Measurements from ENCODE around the gene PANX3.

The PANX3 gene

DNA sequence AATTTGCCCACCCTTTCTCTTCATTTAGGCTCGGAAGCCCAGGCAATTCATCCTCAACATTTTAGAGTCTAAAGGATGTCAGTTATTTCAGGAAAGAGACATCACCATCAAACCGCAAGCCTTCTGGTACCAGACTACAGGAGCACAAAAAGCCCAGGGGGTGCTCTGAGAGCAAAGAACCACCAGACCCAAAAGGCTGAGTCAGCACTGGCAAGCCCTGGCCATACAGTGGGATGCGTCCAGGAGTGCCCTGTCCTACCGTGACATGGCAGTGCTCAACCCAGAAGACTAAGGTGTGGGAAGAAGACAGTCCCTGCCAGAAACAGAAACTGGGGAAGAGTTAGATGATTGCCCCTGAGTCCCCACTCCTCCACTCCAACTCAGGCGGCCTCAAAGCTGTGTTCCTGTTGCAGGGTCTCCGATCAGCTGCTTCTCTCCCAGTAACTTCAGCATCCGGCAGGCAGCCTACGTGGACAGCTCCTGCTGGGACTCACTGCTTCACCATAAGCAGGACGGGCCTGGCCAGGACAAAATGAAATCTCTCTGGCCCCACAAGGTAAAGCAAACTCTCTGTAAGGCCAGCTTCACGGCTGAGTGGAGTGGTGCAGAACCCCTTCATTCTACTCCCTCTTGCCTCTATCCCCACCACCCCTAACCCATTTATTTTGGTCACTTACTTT lies 1.5 kb downstream of the PANX3 start:
- no peak for DNase-seq (ENCODE audit: low read depth)

DNA sequence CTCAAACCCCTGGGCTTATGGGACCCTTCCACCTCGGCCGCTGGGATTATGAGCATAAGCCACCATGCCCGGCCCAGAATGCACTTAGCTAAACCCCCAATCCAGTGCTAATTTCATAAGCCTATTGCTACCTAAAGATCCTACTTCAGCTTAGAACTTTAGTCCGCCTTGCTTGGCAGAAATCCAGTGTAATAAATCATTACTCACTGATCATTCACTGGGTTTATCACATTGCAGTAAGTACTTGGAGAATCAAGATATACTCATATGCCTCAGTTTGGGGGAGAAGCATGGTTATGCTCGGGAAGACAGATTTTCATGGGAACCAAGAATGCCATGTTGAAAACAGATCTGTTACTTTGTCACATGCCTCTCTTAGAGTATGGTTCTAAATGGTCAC lies 7.6 kb downstream of the PANX3 start:
- no peak for DNase-seq (ENCODE audit: low read depth)

DNA sequence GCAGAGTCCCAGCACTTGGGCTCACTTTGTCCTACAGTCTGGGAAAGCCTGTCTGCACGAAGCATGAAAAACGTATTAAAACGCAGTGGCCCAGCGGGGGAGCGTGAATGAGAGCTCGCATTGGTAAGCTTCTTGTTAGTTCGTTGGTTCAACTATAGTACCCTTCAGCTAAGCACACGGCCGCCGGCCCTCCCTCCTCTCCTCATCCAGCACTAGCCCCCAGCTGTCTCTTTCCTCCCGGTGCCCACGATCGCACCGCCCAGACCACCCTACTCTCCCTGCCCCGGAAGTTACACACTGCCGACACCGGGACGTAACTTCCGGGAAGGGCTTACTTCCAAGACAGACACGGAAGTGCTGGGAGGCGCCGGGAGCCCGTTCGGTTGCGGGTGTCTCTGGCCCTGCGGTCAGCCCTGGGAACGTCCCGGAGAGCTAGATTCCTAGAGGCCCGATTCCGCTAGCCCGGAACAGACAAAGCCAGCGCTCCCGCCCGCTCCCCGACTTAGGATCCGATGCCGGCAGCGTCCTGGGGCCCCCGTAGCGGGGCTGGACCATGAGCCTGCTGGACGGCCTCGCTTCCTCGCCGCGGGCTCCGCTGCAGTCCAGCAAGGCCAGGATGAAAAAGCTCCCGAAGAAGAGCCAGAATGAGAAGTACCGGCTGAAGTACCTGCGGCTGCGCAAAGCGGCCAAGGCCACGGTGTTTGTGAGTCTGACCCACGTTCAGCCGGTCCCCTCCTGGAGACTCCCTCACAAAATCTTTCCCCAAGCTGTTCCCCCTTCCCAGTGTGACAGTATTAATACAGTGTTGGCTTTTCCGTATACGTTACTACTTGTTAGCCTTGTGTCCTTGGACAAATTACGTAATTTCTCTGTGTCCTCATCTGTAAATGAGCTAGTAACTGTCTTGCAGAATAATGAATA lies 11.6 kb downstream of the PANX3 start, which contains the start of gene TBRG1:
Gene TBRG1, plus strand, starts transcription at position 334 of the 921 bp plus-strand sequence. Its CDS starts 220 bp downstream, at position 554.
- DNase-seq (ENCODE audit: low read depth): peak; percentile 57

DNA sequence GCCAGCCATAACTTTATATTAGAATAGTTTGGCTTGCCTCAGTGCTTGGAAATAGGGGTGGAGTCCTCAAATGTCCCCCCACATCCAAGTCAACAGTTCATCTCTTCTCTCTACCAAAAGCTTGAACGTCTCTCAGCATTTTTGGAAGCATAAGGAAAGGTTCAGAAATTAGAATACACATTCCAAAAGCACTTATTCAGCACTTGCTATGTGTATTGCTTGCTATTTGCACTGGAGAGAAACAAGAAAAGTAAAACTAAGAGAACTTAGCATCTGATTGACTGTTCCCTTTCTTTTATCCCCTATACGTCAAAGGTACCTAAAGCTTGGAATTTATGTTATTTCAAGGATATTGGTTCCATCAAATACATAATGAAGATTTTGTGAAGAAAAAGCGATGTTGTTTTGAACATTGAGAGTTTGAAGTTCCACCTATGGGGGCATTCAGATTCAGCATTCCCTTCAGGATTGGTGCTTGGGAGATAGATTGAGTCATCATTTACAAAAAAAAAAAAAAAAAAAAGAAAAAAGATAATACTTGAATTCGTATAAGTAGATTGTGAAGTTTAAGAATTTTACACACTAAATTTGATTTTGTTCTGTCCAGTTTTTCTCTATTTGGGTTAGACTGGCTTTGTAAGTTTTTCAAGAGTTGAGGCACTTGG lies 12.8 kb downstream of the PANX3 start:
- DNase-seq (ENCODE audit: low read depth): no peak

DNA sequence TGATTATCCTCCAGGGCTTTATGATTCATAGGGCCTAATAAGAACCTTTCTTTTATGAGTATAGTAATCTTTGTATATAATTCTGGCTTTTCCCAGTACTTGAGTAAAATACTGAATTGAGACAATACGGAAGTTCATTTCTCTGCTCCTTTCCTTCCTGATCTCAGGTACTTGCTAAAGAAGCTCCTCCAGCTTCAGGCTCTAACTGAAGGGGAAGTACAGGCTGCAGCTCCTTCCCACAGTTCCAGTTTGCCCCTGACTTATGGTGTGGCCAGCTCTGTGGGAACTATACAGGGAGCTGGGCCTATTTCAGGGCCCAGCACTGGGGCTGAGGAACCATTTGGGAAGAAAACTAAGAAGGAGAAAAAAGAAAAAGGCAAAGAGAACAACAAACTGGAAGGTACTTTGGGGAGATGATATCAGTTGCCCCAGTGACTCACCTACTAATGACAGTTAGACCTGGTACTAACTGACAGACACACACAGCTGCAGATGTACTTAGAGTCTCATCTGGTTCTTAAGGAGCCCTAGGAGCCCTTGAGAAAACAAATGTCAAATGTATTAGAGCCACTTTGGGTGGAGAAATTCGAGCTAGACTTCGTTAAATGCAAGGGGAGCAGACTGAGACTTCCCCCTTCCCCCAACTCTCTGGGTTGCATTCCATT lies 14.4 kb downstream of the PANX3 start:
- no peak for DNase-seq (ENCODE audit: low read depth)

DNA sequence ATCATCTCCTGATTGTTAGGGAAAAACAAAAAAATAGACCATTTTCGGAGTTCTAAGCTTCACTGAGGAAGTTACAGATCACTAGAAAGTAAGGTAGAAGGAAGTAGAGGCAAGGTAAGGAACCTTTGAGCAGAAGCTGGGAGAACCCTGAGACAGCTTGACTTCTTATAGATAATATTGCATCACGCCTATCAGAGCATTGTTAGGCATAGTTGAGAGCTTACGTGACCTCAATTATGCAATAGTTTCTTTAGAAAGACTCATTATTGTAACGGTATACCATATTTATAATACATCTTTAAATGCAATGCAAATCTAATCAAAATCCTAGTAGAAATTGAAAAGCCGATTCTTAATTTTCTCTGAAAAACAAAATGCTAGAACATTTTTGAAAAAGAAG lies 16.3 kb downstream of the PANX3 start:
- no peak for DNase-seq (ENCODE audit: low read depth)

DNA sequence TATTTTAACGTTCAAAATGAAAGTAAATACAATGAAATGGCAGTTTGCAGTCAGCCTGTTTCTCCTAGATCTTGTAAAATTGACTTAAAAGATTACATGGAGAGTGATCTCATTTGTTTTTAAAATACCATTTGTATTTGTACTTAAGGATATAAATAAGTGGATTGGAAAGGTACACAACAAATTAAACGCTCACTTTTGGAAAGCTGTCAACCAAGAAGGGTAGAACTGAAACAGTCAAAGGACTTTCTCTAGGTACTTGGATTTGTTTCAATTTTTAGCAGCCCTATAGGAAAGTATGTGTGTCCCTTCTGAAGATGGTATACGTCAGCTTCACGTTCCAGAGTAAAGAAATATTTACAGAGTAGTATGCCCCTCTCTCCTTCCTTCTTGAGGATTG lies 18.7 kb downstream of the PANX3 start:
- no peak for DNase-seq (ENCODE audit: low read depth)

DNA sequence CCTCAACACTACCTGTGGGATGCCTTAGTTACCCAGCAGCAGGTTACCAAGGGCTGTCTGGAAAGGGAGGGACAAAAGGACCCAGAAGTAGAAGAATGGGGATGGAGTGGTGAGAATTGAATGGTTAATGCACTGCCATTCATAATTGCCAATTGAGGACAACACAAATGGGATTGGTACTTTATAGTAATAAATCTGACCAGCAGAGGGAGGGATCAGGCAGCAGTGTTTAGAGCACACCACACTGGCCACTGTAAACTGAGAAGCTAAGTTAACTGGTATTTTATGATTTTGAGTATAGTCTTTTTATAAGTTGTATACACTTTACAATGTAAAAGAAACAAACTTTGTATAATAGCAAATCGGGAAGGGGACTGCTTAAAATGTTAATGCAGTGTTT lies 22.1 kb downstream of the PANX3 start:
- no peak for DNase-seq (ENCODE audit: low read depth)

DNA sequence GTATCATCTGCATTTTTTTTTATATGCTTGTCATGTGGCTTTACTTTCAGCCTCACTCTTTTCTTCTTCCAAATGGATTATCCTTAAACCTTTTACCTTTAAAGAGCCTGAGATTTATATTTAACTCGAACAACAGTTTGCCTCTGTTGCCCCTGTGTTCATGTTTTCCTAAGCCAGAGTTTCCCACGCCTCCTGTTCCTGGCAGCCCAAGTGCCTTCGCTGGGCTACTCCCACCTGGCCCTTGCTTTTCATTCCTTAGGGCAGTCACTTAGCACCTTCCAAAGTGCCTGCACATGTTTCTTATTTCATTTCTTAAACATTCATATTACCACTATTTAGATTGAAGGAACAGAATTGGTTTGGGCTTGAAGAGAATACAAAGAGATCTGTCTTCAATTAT lies 24.7 kb downstream of the PANX3 start:
- DNase-seq (ENCODE audit: low read depth): no peak

DNA sequence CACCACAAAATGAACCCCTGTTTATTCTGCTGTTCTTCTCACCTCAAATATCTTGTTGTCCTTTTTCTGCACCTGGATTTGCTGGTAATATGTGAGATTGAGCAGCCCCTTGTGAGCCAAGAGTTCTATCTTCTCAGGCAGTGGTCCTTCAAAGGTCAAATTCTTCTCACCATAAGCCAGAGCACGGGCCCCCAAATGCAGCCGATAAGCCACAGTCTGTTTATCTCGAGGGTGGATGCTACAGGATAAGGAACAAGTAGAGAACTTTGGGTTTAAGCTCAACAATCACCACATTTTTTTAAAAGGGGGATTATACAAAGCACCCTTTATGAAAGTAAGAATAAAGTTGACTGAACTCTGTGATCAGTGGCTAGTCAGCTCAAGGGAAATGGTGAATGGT lies 27.3 kb downstream of the PANX3 start:
- no peak for DNase-seq (ENCODE audit: low read depth)

DNA sequence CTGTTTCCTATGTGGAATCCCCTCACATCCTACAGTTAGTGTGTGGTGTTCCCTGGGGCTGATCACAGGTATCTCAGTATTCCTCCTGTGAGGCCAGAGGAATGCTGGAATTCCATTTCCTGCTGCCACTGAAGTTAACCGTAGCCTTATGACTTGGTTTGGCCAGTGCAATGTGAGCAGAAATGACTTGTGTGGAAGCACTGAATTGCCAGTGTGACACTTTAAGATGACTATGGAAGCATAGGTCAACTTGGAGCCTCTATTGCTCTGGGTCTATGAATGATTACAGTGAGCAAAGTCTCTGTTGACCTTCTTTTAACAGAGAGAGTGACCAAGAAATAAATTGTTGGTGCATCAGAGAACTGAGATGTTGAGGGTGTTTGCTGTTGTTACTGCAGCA lies 28.0 kb downstream of the PANX3 start:
- no peak for DNase-seq (ENCODE audit: low read depth)

DNA sequence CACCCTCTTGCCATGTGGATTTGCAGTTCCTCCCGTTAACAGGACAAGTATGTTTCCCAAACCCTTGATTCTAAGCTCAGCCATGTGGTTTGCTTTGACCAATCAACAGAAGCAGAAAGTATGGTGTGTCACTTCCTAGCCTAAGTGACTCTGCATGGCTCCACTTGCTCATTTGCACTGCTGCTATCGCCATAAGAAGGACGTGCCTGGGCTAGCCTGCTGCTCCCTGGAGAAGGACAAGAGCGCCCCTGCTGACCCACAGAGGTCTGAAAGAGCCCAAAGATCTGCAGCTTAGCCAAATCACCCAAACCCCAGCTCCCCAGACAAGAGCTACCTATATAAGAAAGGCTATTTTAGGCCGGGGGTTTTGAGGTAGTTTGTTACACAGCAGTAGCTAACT lies 29.4 kb downstream of the PANX3 start:
- no peak for DNase-seq (ENCODE audit: low read depth)

DNA sequence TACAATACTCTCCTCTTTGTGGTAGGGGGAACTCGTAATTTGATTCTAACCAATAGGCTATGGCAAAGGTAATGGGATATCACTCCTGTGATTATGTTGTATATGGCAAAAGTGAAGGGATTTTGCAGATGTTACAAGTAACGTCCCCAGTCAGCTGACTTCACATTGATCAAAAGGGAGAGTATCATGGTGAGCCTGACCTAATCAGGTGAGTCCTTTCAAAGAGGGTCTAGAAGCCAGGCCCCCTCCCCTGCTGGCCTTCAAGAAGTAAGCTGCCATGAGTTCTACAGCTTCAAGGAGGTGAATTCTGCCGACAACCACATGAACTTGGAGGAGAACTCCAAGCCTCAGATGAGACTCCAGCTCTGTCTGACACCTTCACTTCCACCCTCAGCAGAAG lies 31.4 kb downstream of the PANX3 start:
- DNase-seq (ENCODE audit: low read depth): no peak

DNA sequence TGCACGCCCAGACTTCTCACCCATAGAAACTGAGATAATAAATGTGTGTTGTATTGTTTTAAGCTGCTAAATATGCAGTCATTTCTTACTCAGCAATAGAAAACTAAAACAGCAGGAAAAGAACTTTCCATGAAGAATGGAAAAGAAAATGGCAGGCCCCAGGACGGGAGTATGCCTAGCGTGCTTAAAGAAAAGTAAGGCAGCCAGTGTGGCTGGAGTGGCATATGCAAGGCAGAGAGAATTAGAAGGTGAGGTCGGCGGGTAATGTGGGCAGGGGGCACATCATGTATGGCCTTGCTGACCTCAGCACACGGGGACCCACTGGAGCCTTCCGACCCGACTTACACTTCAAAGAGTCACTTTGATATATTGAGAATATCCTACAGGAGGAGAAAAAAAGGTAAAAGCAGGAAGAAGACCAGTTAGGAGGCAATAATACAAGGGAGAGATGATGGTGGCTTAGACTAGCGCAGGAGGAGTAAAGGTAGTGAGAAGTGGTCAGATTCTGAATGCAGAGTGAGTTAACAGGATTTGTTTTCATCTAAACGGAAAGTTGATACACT lies 31.9 kb downstream of the PANX3 start:
- no peak for DNase-seq (ENCODE audit: low read depth)

DNA sequence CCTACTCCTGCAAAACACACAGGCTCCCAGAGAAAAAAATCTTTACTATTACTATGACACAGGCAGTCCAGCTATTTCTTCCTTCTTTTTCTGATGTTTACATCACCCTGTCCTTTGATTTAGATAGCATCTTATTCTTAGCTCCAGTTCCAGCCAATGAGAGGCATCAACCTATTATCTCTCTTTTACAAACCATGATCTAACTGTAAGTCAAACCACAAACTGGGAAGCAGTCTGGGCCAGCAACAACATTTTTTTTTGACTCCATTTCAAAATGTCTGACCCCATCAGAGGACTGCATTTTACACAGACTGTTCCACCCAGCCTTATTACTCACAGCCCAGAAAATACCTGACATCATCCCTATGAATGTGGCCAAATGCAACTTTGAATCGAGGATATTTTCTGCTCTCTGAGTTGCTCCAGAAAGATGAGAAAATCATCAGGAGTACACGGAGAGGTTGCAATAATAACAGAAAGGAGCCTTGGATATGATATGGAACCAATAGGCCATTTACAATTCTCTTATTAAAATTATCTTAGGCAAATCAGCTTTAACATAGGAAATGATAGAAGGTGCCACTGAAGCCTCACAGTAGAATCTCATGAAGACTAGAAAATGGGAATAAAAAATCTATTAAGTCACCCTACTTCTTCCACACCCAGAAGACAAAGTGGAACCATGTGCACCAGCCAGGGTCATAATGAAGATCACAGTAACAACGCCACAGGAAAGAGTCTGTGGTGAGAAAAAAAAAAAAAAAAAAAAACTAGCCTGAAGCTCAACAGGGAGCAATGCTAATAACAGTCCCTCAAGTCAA lies 32.6 kb downstream of the PANX3 start:
- no peak for DNase-seq (ENCODE audit: low read depth)

DNA sequence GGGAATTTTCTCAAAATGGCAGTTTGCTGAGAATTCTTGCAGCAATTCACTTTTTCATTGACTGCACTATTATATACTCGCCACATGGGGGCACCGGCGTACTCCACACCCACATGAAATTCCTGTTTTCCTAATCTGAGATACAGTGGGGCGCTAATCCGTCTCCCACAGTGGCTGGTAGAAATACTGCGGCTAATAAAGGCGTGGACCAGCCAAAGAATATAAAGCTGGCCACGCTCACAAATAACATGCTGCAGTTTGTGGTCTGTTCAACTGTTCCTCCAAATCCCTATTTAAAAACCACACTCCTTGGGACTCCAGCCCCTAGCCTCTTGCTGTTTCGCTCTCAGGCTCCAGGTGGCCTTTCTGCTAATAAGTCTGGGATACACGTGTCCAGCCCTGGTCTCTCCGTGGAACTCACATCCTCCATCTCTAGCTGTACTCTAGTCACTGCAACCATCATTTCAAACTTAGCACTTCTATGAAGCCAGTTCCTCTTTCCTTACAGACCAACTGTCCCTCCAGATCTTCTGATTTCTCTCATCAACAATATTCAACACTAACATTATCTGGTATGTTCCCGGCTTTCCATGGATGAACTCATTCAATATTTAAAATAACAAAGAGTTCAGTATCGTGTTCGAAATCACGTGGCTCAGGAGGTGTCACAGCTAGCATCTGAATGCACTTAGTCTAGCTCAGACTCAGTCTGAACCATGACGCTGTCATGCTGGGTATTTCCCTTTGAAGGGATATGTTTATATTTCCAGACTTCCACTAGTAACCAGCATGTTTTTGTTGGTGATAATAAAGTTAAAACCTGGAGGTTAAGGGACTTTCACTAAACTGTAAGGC lies 33.4 kb downstream of the PANX3 start:
- no peak for DNase-seq (ENCODE audit: low read depth)

DNA sequence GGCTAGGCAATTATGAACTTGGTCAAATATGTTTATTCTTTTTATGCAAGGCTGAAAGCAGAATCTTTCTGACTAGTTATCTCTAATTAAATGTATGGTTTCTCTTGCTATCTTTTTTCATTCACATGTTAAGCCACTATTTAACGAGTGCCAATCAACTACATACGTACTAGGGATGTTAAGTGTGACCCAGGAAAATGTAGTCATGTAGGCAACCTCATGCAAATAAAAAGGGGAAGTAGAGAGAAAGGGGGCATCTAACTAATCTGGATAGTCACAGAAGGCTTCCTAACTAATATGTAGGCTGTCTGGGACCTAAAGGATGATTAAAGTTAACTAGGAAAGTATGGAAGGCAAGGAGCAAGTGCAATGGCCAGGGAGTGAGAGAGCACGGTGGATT lies 34.9 kb downstream of the PANX3 start:
- no peak for DNase-seq (ENCODE audit: low read depth)

DNA sequence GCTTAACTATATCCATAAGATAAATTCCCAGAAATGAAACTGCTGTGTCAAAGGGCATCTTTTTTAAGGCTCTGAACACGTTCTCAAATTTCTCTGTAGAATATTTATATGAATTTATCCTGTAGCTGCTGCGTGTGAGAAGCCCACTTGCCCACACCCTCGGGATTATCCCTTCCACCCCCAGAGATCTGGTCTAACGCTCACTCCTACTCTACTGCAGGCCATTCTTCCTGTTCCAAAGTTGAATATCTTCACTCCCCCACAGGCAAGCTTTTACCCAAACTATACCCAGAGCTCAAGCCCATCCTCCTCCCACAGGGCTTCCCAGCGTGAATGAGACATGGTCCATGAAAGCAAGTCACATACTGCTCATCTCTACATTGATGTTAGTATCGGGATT lies 37.4 kb downstream of the PANX3 start:
- no peak for DNase-seq (ENCODE audit: low read depth)

DNA sequence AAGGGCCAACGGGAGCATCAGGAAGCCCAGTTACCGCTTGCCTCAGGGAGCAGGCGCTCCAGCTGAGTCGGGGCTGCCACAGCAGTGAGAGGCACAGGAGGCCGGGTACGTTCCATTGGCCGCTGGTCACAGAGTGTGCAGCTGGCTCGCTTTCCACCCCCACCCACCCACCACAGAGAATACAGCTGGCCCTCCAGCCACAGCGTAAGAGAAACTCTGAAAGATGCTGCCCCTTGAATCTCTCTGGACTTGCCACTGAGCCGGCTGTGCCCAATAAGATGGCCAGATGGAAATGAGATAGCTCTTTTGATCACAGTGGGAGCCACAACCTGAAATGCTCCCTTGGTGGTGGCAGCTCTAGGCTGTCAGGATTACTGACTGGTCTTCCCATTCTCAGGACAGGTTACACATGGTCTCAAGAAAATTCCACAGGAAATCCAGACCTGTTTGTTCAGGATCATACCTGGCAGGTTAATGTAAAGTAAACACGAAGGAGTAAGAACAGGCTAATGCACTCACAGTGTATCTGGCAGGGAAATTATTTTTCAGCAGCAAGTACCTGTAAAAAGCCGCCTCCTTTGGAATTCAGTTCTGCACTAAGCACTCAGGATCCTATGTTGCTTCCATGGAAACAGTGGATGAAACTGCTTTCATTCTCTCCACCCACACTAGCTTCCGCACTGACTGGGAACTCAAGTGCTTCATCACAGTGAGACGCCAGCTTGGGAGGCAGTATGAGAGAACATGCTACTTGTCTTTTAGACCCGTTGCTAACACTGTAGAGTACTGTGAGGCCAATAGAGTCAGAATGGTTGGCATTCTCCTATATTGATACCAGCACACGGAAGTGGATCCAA lies 45.8 kb downstream of the PANX3 start:
- no peak for DNase-seq (ENCODE audit: low read depth)
